Chondrocyte (in vitro differentiated cells): ENCODE results near the gene INPP4A. TPM values are rescaled to one million over a fixed set of nuclear protein-coding genes. Genes with fewer than 3 reads are reported as not detected.

ENCODE experiments used
- DNase-seq: peaks from one replicate; pipeline ENCODE4 v3.0.0; 2021; ENCODE audit warnings: mixed read lengths, low spot score
- H3K27ac Mint-ChIP-seq: one replicate; pipeline ENCODE4 v1.8.0; 2021; ENCODE audit warnings: mild to moderate bottlenecking, moderate library complexity, mixed read lengths; ENCODE audit not compliant: unreplicated experiment
- H3K27me3 Mint-ChIP-seq: 2 replicates; pipeline ENCODE4 v1.8.0; 2021; ENCODE audit warnings: low read depth, mixed read lengths
- H3K36me3 Mint-ChIP-seq: 2 replicates; pipeline ENCODE4 v1.8.0; 2021; ENCODE audit warnings: low read depth, mixed read lengths
- H3K4me1 Mint-ChIP-seq: 2 replicates; pipeline ENCODE4 v1.8.0; 2021; ENCODE audit warnings: low read depth, mild to moderate bottlenecking, mixed read lengths
- H3K4me3 Mint-ChIP-seq: one replicate; pipeline ENCODE4 v1.8.0; 2021; ENCODE audit warnings: mild to moderate bottlenecking, moderate library complexity, mixed read lengths; ENCODE audit not compliant: unreplicated experiment
- H3K9me3 Mint-ChIP-seq: 2 replicates; pipeline ENCODE4 v1.8.0; 2021; ENCODE audit warnings: low read depth, mixed read lengths
- CTCF ChIP-seq: fragments of 200-600 bp; sonication (generic); IDR thresholded peaks from 2 replicates; pipeline ENCODE4 v1.5.0; 2021; ENCODE audit warnings: antibody characterized with exemption, mild to moderate bottlenecking, moderate library complexity
- total RNA-seq: library from RNA; stranded (reverse); gene quantifications from 3 replicates; pipeline ENCODE4 v1.2.1, GENCODE V29; 2021

The INPP4A gene
- total RNA-seq, 1 donor from 2014 or later, result 26.1 TPM

DNA sequence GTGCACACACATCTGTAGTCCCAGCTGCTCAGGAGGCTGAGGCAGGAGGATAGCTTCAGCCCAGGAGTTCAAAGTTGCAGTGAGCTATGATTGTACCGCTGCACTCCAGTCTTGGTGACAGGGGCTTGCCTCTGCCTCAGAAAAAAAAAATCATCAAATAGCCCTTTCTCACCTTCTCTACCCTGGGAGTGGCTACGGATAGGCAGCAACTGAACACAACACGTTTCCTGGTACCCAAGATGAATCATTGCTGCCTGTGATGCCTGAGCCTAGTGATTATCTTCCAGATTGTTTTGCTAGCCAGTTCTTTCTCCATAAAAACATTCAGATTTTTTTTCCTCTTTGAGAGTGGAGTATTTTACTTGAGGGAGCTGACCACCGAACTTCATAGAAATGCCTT is 13.5 kb downstream of the INPP4A start:
- Mint-ChIP-seq H3K36me3 (no peaks in the 10 kb centered on the region), H3K4me1 (peaks cover 34% of the 10 kb centered on the region), H3K9me3 (no peaks in the 10 kb centered on the region), H3K27me3 (no peaks in the 10 kb centered on the region), H3K4me3 (no peak overlapping the region), H3K27ac (no peak overlapping the region)
- TF ChIP-seq CTCF, result no peak
- no peak for DNase-seq

GRCh38 chr2:98458667-98459380 is 14.2 kb downstream of the INPP4A start:
- H3K36me3 Mint-ChIP-seq, result no peaks in the 10 kb centered on the region
- no peaks in the 10 kb centered on the region for H3K27me3 Mint-ChIP-seq
- TF ChIP-seq CTCF, result no peak
- H3K4me1 Mint-ChIP-seq, result peaks cover 34% of the 10 kb centered on the region
- H3K4me3 Mint-ChIP-seq, result no peak overlapping the region
- H3K9me3 Mint-ChIP-seq, result no peaks in the 10 kb centered on the region
- no peak for DNase-seq
- no peak overlapping the region for H3K27ac Mint-ChIP-seq

GRCh38 chr2:98459496-98460175 is 15.0 kb downstream of the INPP4A start:
- TF ChIP-seq CTCF, result no peak
- H3K9me3 Mint-ChIP-seq, result no peaks in the 10 kb centered on the region
- H3K4me3 Mint-ChIP-seq, result no peak overlapping the region
- no peaks in the 10 kb centered on the region for H3K27me3 Mint-ChIP-seq
- peaks cover 35% of the 10 kb centered on the region for H3K4me1 Mint-ChIP-seq
- DNase-seq, result no peak
- H3K27ac Mint-ChIP-seq, result no peak overlapping the region
- H3K36me3 Mint-ChIP-seq, result no peaks in the 10 kb centered on the region

- no peak overlapping the region for H3K27ac Mint-ChIP-seq
- H3K27me3 Mint-ChIP-seq, result no peaks in the 10 kb centered on the region
- no peaks in the 10 kb centered on the region for H3K36me3 Mint-ChIP-seq
- H3K4me3 Mint-ChIP-seq, result no peak overlapping the region
- TF ChIP-seq CTCF, result no peak
- DNase-seq, result no peak
- no peaks in the 10 kb centered on the region for H3K9me3 Mint-ChIP-seq
- peaks cover 34% of the 10 kb centered on the region for H3K4me1 Mint-ChIP-seq
These were observed 16.2 kb downstream of the INPP4A start for GRCh38 chr2:98460573-98461497.

DNA sequence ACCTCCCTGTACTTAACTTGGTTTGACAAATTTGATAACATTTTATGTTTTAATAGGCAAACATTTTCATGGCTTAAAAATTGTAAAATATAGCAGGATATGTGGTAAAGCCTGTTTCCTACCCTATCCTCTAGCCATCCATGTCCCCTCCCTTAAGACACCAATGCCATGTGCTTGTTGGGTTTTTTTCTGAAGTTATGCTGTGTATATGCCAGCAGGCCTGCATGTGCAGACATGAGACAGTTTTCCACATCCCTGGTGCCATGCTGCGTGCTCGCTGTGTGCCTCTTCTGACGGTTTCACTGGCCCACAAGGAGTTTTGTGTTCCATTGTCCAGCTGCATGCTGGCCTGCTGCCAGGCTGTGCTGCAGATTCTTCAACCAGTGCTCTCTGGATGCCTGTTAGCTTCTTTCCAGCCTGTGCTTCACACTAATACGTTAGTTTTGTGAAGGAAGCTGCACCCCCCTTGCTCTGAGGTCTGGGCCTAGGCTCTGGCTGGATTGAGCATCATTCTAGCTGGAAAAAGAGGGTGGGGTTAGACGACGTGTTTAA is 16.9 kb downstream of the INPP4A start:
- TF ChIP-seq CTCF, result no peak
- Mint-ChIP-seq H3K36me3 (no peaks in the 10 kb centered on the region), H3K27me3 (no peaks in the 10 kb centered on the region), H3K27ac (no peak overlapping the region), H3K9me3 (no peaks in the 10 kb centered on the region), H3K4me3 (no peak overlapping the region), H3K4me1 (peaks cover 39% of the 10 kb centered on the region)
- no peak for DNase-seq
